ENCODE data around the gene COL12A1.

The COL12A1 gene

DNA sequence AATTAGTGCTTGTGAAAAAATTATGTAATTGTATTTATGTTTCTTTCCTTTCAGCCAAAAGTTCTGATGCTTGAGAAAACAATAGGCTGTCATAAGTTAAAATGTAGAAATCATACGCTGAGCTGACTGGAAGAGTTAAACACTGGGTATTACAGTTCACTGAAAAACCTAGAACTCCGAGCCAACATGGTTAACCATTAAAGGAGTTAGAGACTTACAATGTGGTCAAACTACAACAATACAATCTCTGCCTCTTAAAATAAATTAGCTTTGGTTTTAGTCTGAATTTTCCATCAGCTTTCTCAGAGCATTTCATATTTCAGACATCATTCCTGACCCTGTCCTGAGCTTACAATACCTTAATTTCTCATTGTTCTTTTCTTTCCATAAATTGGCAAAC, 91.0 kb downstream of the COL12A1 start:
- no peaks in the 10 kb centered on the region for H3K27me3 ChIP-seq (ENCODE audit: insufficient read depth, poor library complexity, severe bottlenecking)
- TF ChIP-seq, protein P1, sequence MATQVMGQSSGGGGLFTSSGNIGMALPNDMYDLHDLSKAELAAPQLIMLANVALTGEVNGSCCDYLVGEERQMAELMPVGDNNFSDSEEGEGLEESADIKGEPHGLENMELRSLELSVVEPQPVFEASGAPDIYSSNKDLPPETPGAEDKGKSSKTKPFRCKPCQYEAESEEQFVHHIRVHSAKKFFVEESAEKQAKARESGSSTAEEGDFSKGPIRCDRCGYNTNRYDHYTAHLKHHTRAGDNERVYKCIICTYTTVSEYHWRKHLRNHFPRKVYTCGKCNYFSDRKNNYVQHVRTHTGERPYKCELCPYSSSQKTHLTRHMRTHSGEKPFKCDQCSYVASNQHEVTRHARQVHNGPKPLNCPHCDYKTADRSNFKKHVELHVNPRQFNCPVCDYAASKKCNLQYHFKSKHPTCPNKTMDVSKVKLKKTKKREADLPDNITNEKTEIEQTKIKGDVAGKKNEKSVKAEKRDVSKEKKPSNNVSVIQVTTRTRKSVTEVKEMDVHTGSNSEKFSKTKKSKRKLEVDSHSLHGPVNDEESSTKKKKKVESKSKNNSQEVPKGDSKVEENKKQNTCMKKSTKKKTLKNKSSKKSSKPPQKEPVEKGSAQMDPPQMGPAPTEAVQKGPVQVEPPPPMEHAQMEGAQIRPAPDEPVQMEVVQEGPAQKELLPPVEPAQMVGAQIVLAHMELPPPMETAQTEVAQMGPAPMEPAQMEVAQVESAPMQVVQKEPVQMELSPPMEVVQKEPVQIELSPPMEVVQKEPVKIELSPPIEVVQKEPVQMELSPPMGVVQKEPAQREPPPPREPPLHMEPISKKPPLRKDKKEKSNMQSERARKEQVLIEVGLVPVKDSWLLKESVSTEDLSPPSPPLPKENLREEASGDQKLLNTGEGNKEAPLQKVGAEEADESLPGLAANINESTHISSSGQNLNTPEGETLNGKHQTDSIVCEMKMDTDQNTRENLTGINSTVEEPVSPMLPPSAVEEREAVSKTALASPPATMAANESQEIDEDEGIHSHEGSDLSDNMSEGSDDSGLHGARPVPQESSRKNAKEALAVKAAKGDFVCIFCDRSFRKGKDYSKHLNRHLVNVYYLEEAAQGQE (IDR thresholded peaks at IDR 0.05; ENCODE audit: insufficient replicate concordance, low read depth) = no peak
- TF ChIP-seq POLR2AphosphoS5 (IDR thresholded peaks at IDR 0.05; ENCODE audit: low read depth) (no peak), SPI1 (IDR thresholded peaks at IDR 0.05; ENCODE audit: borderline replicate concordance, low read depth) (no peak), GABPA (IDR thresholded peaks at IDR 0.05; ENCODE audit: low read depth) (no peak)
- no peak for DNase-seq (ENCODE audit: low read depth in 1 of 2, low spot score in 1 of 2)

DNA sequence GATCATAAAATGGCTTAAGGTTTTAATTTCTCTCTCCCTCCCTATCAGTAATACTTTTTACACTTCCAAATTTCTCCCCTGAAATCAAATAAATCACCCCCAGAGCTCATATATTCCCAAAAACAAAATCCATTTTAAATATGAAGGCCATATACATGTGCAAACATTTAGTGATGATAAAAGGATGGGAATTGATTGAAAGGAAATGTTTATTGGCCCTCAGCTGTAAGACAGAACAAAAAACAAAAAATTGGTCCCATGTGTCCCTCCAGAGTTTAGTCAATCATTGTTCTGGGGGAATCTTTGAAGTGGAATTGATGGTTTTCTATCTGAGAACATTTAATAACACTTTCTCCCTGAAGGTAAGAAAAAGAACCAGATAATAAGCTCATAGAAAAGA, 91.7 kb downstream of the COL12A1 start:
- DNase-seq (ENCODE audit: low read depth in 1 of 2, low spot score in 1 of 2) = no peak
- Histone ChIP-seq H3K27ac (replicated peaks) (no peak overlapping the region), H3K4me3 (replicated peaks; ENCODE audit: insufficient read depth, low read length) (no peak overlapping the region), H3K27me3 (ENCODE audit: insufficient read depth, poor library complexity, severe bottlenecking) (no peaks in the 10 kb centered on the region)
- TF ChIP-seq POLR2AphosphoS5 (IDR thresholded peaks at IDR 0.05; ENCODE audit: low read depth) (no peak), GABPA (IDR thresholded peaks at IDR 0.05; ENCODE audit: low read depth) (no peak), SPI1 (IDR thresholded peaks at IDR 0.05; ENCODE audit: borderline replicate concordance, low read depth) (no peak)
- TF ChIP-seq, protein P1 (IDR thresholded peaks at IDR 0.05; ENCODE audit: insufficient replicate concordance, low read depth) = no peak
- TF ChIP-seq, protein P2, sequence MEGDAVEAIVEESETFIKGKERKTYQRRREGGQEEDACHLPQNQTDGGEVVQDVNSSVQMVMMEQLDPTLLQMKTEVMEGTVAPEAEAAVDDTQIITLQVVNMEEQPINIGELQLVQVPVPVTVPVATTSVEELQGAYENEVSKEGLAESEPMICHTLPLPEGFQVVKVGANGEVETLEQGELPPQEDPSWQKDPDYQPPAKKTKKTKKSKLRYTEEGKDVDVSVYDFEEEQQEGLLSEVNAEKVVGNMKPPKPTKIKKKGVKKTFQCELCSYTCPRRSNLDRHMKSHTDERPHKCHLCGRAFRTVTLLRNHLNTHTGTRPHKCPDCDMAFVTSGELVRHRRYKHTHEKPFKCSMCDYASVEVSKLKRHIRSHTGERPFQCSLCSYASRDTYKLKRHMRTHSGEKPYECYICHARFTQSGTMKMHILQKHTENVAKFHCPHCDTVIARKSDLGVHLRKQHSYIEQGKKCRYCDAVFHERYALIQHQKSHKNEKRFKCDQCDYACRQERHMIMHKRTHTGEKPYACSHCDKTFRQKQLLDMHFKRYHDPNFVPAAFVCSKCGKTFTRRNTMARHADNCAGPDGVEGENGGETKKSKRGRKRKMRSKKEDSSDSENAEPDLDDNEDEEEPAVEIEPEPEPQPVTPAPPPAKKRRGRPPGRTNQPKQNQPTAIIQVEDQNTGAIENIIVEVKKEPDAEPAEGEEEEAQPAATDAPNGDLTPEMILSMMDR (IDR thresholded peaks at IDR 0.05; ENCODE audit: insufficient read depth, low read length) = no peak

More for the DNA sequence above, 91.0 kb downstream of the COL12A1 start:
- Histone ChIP-seq H3K27ac (replicated peaks) (no peak overlapping the region), H3K4me3 (replicated peaks; ENCODE audit: insufficient read depth, low read length) (no peak overlapping the region)

DNA sequence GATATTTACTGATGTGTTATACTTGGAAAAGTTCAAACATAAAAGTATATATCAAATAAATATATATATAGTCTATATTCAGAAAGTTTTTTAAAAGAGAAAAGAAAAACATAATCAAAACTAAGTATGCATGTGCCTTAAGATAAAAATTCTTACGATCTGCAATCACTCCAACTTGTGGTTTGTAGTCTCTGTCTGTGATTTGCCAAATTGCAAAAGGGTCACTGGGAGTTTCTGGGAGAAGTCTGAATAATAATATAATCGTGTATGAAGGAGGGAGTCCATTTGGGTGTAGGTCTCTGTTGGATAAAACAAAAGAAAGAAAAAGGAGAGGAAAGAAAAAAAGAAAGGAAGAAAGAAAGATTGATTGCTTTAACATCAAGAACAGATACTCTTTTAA, 92.4 kb downstream of the COL12A1 start:
- DNase-seq (ENCODE audit: low read depth in 1 of 2, low spot score in 1 of 2) = no peak
- TF ChIP-seq, protein P1 (IDR thresholded peaks at IDR 0.05; ENCODE audit: insufficient replicate concordance, low read depth) = no peak
- TF ChIP-seq SPI1 (IDR thresholded peaks at IDR 0.05; ENCODE audit: borderline replicate concordance, low read depth) (no peak), POLR2AphosphoS5 (IDR thresholded peaks at IDR 0.05; ENCODE audit: low read depth) (no peak), GABPA (IDR thresholded peaks at IDR 0.05; ENCODE audit: low read depth) (no peak)
- TF ChIP-seq, protein P2 (IDR thresholded peaks at IDR 0.05; ENCODE audit: insufficient read depth, low read length) = no peak
- no peak overlapping the region for H3K27ac ChIP-seq (replicated peaks)
- H3K27me3 ChIP-seq (ENCODE audit: insufficient read depth, poor library complexity, severe bottlenecking) = no peaks in the 10 kb centered on the region
- no peak overlapping the region for H3K4me3 ChIP-seq (replicated peaks; ENCODE audit: insufficient read depth, low read length)

All from HL-60 (cell line).